NCI-H748 (cell line): ENCODE results near the gene PBRM1.

Experiments used
- DNase-seq: peaks from one replicate; lab custom pipeline; 2025; ENCODE audit not compliant: unreplicated experiment; lab: John Stamatoyannopoulos, UW

PBRM1 gene

GRCh38 chr3:52574056-52574965 lies 111.4 kb downstream of the PBRM1 start:
- no peak for DNase-seq

GRCh38 chr3:52572221-52572620 lies 113.5 kb downstream of the PBRM1 start:
- no peak for DNase-seq

- DNase-seq: no peak
Measured at GRCh38 chr3:52570076-52570475, 115.6 kb downstream of the PBRM1 start.

GRCh38 chr3:52568069-52568468 lies 117.6 kb downstream of the PBRM1 start:
- no peak for DNase-seq

GRCh38 chr3:52563984-52564383 lies 121.7 kb downstream of the PBRM1 start:
- DNase-seq: no peak

GRCh38 chr3:52561028-52561747 lies 124.5 kb downstream of the PBRM1 start:
- DNase-seq: no peak

- no peak for DNase-seq
Measured at GRCh38 chr3:52558436-52558835, 127.3 kb downstream of the PBRM1 start.

GRCh38 chr3:52557011-52557960 lies 128.4 kb downstream of the PBRM1 start:
- no peak for DNase-seq

GRCh38 chr3:52555056-52555455 lies 130.7 kb downstream of the PBRM1 start:
- DNase-seq: no peak

GRCh38 chr3:52554026-52554755 lies 131.5 kb downstream of the PBRM1 start:
- no peak for DNase-seq

GRCh38 chr3:52552089-52552488 lies 133.6 kb downstream of the PBRM1 start:
- DNase-seq: no peak

GRCh38 chr3:52551118-52551517 lies 134.6 kb downstream of the PBRM1 start:
- DNase-seq: no peak

GRCh38 chr3:52547143-52547542 lies 138.6 kb downstream of the PBRM1 start:
- DNase-seq: no peak

- DNase-seq: no peak
Measured at GRCh38 chr3:52546111-52546901, 139.4 kb downstream of the PBRM1 start.

- DNase-seq: no peak
Measured at GRCh38 chr3:52544937-52545336, 140.8 kb downstream of the PBRM1 start.

GRCh38 chr3:52541050-52541449 lies 144.7 kb downstream of the PBRM1 start:
- DNase-seq: no peak

GRCh38 chr3:52539010-52539653 lies 146.6 kb downstream of the PBRM1 start:
- DNase-seq: no peak

- no peak for DNase-seq
Measured at GRCh38 chr3:52537726-52538421, 147.8 kb downstream of the PBRM1 start.
